ENCODE measurements around the gene DEFB132. TPM values are rescaled to one million over a fixed set of nuclear protein-coding genes. Genes with fewer than 3 reads are reported as not detected.
A peak's percentile ranks its signal among the peaks of the same experiment; 100 is the strongest.

The DEFB132 gene
- total and polyA plus RNA-seq, 2 of the 13 experiments (the other 11 are each of a cell fraction or from before 2014, with no cell fraction given), result not detected

- TF ChIP-seq KDM5A (IDR thresholded peaks at IDR 0.05; ENCODE audit: borderline replicate concordance, low read length) (peak; percentile 56), DNMT1 (CRISPR knock-in tag; IDR thresholded peaks at IDR 0.05) (no peak), SRSF4 (IDR thresholded peaks at IDR 0.05; ENCODE audit: low read depth, low read length, poor library complexity, severe bottlenecking) (peak; percentile 48), ZNF558 (CRISPR knock-in tag; IDR thresholded peaks at IDR 0.05; ENCODE audit: borderline replicate concordance) (peak; percentile 98; the same call in 1 of the 2 replicates), KDM3A (CRISPR knock-in tag; IDR thresholded peaks at IDR 0.05; ENCODE audit: low read depth) (peak; percentile 99), BRF2 (CRISPR knock-in tag; IDR thresholded peaks at IDR 0.05) (peak; percentile 95; the same call in 1 of the 2 replicates), FOXM1 (CRISPR knock-in tag; IDR thresholded peaks at IDR 0.05) (0 out of 2 replicates have a peak, but pooled peaks have one; percentile 71), ZNF749 (CRISPR knock-in tag; IDR thresholded peaks at IDR 0.05; ENCODE audit: borderline replicate concordance) (peak; percentile 90; the same call in 1 of the 2 replicates), ZNF234 (CRISPR knock-in tag; conservative IDR thresholded peaks at IDR 0.05) (peak; percentile 98), ARNT2 (CRISPR knock-in tag; IDR thresholded peaks at IDR 0.05; ENCODE audit: low read depth) (peak; percentile 99), ZNF333 (CRISPR knock-in tag; IDR thresholded peaks at IDR 0.05; ENCODE audit: borderline replicate concordance) (0 out of 2 replicates have a peak, but pooled peaks have one; percentile 11), ZBTB33 (CRISPR knock-in tag; IDR thresholded peaks at IDR 0.05) (peak; percentile 81), ZNF7 (CRISPR knock-in tag; IDR thresholded peaks at IDR 0.05) (peak; percentile 50; the same call in 1 of the 2 replicates), PLRG1 (conservative IDR thresholded peaks at IDR 0.05) (no peak), ZNF580 (CRISPR knock-in tag; IDR thresholded peaks at IDR 0.05; ENCODE audit: borderline replicate concordance, low read depth) (peak; percentile 99), SMC3 (IDR thresholded peaks at IDR 0.05; ENCODE audit: low read length) (peak; percentile 5; the same call in 1 of the 2 replicates), HOXA9 (CRISPR knock-in tag; IDR thresholded peaks at IDR 0.05; ENCODE audit: borderline replicate concordance) (peak; percentile 79; the same call in 1 of the 2 replicates), ZBTB38 (CRISPR knock-in tag; IDR thresholded peaks at IDR 0.05) (peak; percentile 94; the same call in 1 of the 2 replicates), GLMP (CRISPR knock-in tag; IDR thresholded peaks at IDR 0.05; ENCODE audit: borderline replicate concordance) (no peak), ZNF33B (CRISPR knock-in tag; IDR thresholded peaks at IDR 0.05) (peak; percentile 99), ZNF724P (CRISPR knock-in tag; IDR thresholded peaks at IDR 0.05; ENCODE audit: borderline replicate concordance) (peak; percentile 96; the same call in 1 of the 2 replicates), GABPA (IDR thresholded peaks at IDR 0.05; ENCODE audit: low read depth, low read length) (peak; percentile 31), GABPA (CRISPR knock-in tag; IDR thresholded peaks at IDR 0.05; ENCODE audit: low read depth) (peak; percentile 77), TOPORS (CRISPR knock-in tag; IDR thresholded peaks at IDR 0.05) (no peak)
These were observed 39.8 kb downstream of the DEFB132 start, which contains the start of gene ZCCHC3 (continued) for GRCh38 chr20:297098-297924.

Data from HepG2 (cell line).